ENCODE measurements around the gene TNFRSF17.

- no peak for TF ChIP-seq CTCF (IDR thresholded peaks at IDR 0.05)
- no peak for TF ChIP-seq POLR2A (IDR thresholded peaks at IDR 0.05)
Observed at GRCh38 chr16:11948819-11949218, 16.2 kb upstream of the TNFRSF17 start.
